WTC11 (cell line): ENCODE measurements around the gene MOSPD3.

Experiments used
- ATF1 ChIP-seq: sonication (generic); formaldehyde crosslinking; IDR thresholded peaks from 2 replicates; pipeline ENCODE4 v1.8.1; 2023; ENCODE audit warnings: mild to moderate bottlenecking, moderate library complexity, missing genetic modification reagents
- ATF3 ChIP-seq: sonication (generic); formaldehyde crosslinking; conservative IDR thresholded peaks from 2 replicates; pipeline ENCODE4 v1.8.1; 2022; ENCODE audit warnings: mild to moderate bottlenecking, missing genetic modification reagents
- CTCF ChIP-seq: fragments of 200-600 bp; IDR thresholded peaks from 2 replicates; pipeline ENCODE4 v1.8.0; 2022; ENCODE audit warnings: antibody characterized with exemption
- ESRRA ChIP-seq: sonication (generic); formaldehyde crosslinking; IDR thresholded peaks from 2 replicates; pipeline ENCODE4 v1.8.1; 2022; ENCODE audit warnings: mild to moderate bottlenecking, missing genetic modification reagents, borderline replicate concordance
- JUN ChIP-seq: sonication (generic); formaldehyde crosslinking; IDR thresholded peaks from 2 replicates; pipeline ENCODE4 v1.8.0; 2023; ENCODE audit warnings: mild to moderate bottlenecking, missing genetic modification reagents
- MYBL2 ChIP-seq: sonication (generic); formaldehyde crosslinking; IDR thresholded peaks from 2 replicates; pipeline ENCODE4 v1.8.1; 2023; ENCODE audit warnings: mild to moderate bottlenecking, moderate library complexity, missing genetic modification reagents
- NFYB ChIP-seq: sonication (generic); formaldehyde crosslinking; conservative IDR thresholded peaks from 2 replicates; pipeline ENCODE4 v1.8.0; 2022; ENCODE audit warnings: low read depth, missing genetic modification reagents
- ZNF138 ChIP-seq: sonication (generic); formaldehyde crosslinking; conservative IDR thresholded peaks from 2 replicates; pipeline ENCODE4 v1.8.1; 2022; ENCODE audit warnings: mild to moderate bottlenecking, moderate library complexity, missing genetic modification reagents

- no peak for TF ChIP-seq ESRRA
- TF ChIP-seq ATF1 (CRISPR knock-in tag), result no peak
- no peak for TF ChIP-seq CTCF
- TF ChIP-seq NFYB (CRISPR knock-in tag), result peak; percentile 96
- no peak for TF ChIP-seq MYBL2 (CRISPR knock-in tag)
- no peak for TF ChIP-seq ZNF138
- no peak for TF ChIP-seq ATF3 (CRISPR knock-in tag)
- no peak for TF ChIP-seq JUN
These were observed 25.9 kb upstream of the MOSPD3 start, which contains the start of gene FBXO24 for GRCh38 chr7:100586266-100587025.
